ENCODE data around the gene AP1G1. TPM values are rescaled to one million over a fixed set of nuclear protein-coding genes. Genes with fewer than 3 reads are reported as not detected.

The AP1G1 gene
- total and polyA plus RNA-seq, 2 of the 4 experiments (the other 2 are of a cell fraction), result 48.3 to 86.7 TPM

DNA sequence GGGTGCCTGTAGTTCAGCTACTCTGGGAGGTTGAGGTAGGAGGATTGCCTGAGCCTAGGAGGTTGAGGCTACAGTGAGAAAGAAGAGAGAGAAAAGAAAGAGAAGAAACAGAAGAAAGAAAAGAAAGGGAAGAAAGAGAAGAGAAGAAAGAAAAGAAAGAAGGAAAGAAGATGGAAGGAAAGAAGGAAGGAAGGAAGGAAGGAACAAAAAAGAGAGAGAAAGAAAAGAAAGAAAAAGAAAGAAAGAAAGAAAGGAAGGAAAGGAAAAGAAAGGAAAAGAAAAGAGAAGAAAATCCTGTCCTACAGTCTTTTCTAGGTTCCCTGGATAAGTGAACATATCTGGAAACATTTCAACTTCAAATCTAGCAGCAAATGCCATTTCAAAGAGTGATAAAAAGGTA, 54.5 kb downstream of the AP1G1 start:
- POLR2A ChIA-PET (ENCODE audit: unreplicated experiment), result no interaction called here

More for the DNA sequence above, 54.5 kb downstream of the AP1G1 start:
- TF ChIP-seq RCOR1 (IDR thresholded peaks at IDR 0.05; ENCODE audit: insufficient replicate concordance, low read length) (no peak), FOS (IDR thresholded peaks at IDR 0.05; ENCODE audit: low read depth, low read length) (no peak), MAZ (IDR thresholded peaks at IDR 0.05; ENCODE audit: borderline replicate concordance, low read depth, low read length) (no peak), RFX5 (IDR thresholded peaks at IDR 0.05; ENCODE audit: low read depth, low read length) (no peak), MAFK (IDR thresholded peaks at IDR 0.05; ENCODE audit: low read depth, low read length) (no peak), CHD1 (IDR thresholded peaks at IDR 0.05; ENCODE audit: low read depth, low read length) (no peak), MXI1 (IDR thresholded peaks at IDR 0.05; ENCODE audit: borderline replicate concordance, low read depth, low read length) (no peak), SMC3 (IDR thresholded peaks at IDR 0.05; ENCODE audit: low read depth, low read length) (no peak), RAD21 (IDR thresholded peaks at IDR 0.05; ENCODE audit: low read length) (no peak), POLR2A (IDR thresholded peaks at IDR 0.05; ENCODE audit: low read depth, low read length) (no peak), BHLHE40 (IDR thresholded peaks at IDR 0.05; ENCODE audit: low read depth, low read length) (no peak), CEBPB (IDR thresholded peaks at IDR 0.05; ENCODE audit: low read depth, low read length) (no peak), NFE2L2 (IDR thresholded peaks at IDR 0.05; ENCODE audit: low read depth, low read length) (no peak)
- TF ChIP-seq, protein P1, sequence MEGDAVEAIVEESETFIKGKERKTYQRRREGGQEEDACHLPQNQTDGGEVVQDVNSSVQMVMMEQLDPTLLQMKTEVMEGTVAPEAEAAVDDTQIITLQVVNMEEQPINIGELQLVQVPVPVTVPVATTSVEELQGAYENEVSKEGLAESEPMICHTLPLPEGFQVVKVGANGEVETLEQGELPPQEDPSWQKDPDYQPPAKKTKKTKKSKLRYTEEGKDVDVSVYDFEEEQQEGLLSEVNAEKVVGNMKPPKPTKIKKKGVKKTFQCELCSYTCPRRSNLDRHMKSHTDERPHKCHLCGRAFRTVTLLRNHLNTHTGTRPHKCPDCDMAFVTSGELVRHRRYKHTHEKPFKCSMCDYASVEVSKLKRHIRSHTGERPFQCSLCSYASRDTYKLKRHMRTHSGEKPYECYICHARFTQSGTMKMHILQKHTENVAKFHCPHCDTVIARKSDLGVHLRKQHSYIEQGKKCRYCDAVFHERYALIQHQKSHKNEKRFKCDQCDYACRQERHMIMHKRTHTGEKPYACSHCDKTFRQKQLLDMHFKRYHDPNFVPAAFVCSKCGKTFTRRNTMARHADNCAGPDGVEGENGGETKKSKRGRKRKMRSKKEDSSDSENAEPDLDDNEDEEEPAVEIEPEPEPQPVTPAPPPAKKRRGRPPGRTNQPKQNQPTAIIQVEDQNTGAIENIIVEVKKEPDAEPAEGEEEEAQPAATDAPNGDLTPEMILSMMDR (conservative IDR thresholded peaks at IDR 0.05; ENCODE audit: low read depth, low read length), result no peak
- TF ChIP-seq, protein P2, sequence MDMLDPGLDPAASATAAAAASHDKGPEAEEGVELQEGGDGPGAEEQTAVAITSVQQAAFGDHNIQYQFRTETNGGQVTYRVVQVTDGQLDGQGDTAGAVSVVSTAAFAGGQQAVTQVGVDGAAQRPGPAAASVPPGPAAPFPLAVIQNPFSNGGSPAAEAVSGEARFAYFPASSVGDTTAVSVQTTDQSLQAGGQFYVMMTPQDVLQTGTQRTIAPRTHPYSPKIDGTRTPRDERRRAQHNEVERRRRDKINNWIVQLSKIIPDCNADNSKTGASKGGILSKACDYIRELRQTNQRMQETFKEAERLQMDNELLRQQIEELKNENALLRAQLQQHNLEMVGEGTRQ (IDR thresholded peaks at IDR 0.05; ENCODE audit: low read depth, low read length), result no peak
- TF ChIP-seq, protein P3, sequence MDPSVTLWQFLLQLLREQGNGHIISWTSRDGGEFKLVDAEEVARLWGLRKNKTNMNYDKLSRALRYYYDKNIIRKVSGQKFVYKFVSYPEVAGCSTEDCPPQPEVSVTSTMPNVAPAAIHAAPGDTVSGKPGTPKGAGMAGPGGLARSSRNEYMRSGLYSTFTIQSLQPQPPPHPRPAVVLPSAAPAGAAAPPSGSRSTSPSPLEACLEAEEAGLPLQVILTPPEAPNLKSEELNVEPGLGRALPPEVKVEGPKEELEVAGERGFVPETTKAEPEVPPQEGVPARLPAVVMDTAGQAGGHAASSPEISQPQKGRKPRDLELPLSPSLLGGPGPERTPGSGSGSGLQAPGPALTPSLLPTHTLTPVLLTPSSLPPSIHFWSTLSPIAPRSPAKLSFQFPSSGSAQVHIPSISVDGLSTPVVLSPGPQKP (IDR thresholded peaks at IDR 0.05; ENCODE audit: borderline replicate concordance, low read depth, low read length), result no peak
- Histone ChIP-seq H4K5ac (ENCODE audit: low read depth, low read length) (no peak overlapping the region), H3K14ac (replicated peaks; ENCODE audit: low read depth, low read length) (no peak overlapping the region), H3K9ac (ENCODE audit: low read depth, low read length) (no peak overlapping the region), H3K27ac (ENCODE audit: insufficient read depth, low read length) (no peak overlapping the region), H4K20me1 (ENCODE audit: insufficient read depth, low read length) (no peaks in the 10 kb centered on the region; the same call in 1 of the 2 replicates), H3K36me3 (ENCODE audit: control insufficient read depth, insufficient read depth, low read length) (peaks cover 51% of the 10 kb centered on the region), H3K4me3 (ENCODE audit: insufficient read depth, low read depth, low read length) (no peak overlapping the region), H2AK5ac (ENCODE audit: low read depth, low read length) (no peak overlapping the region), H2BK120ac (ENCODE audit: low read depth, low read length) (no peak overlapping the region), H3K23ac (ENCODE audit: low read depth, low read length) (no peak overlapping the region), H3K56ac (ENCODE audit: extremely low read depth, insufficient read depth, low read length) (no peak overlapping the region), H2BK20ac (ENCODE audit: low read depth, low read length) (no peak overlapping the region), H3K27me3 (ENCODE audit: control insufficient read depth, insufficient read depth, low read length) (no peaks in the 10 kb centered on the region), H3K79me1 (ENCODE audit: low read depth in 1 of 2, low read length in 2 of 2) (peaks cover 8% of the 10 kb centered on the region in 2 experiments; a peak in 2 of 4 replicates), H2BK15ac (ENCODE audit: low read depth, low read length) (no peak overlapping the region), H2BK5ac (ENCODE audit: low read depth, low read length, poor library complexity, severe bottlenecking) (no peak overlapping the region), H3K4ac (ENCODE audit: low read depth, low read length) (no peak overlapping the region), H3K9me1 (ENCODE audit: insufficient read depth, low read length) (no peaks in the 10 kb centered on the region), H3K9me3 (ENCODE audit: control insufficient read depth, insufficient read depth, low read length) (no peaks in the 10 kb centered on the region), H4K91ac (ENCODE audit: insufficient read depth, low read depth, low read length) (no peak overlapping the region), H3K4me1 (ENCODE audit: control insufficient read depth, insufficient read depth, low read length) (no peaks in the 10 kb centered on the region), H2AFZ (replicated peaks; ENCODE audit: low read length, poor library complexity) (no peak overlapping the region), H3K4me2 (ENCODE audit: low read depth, low read length) (no peak overlapping the region), H2AK9ac (replicated peaks; ENCODE audit: low read depth, low read length, poor library complexity) (no peak overlapping the region), H3K18ac (ENCODE audit: low read depth, low read length) (no peak overlapping the region), H4K8ac (ENCODE audit: low read depth in 2 of 2, low read length in 2 of 2) (no peak overlapping the region)
- in situ Hi-C loops (cut with MboI; ENCODE audit: low sequenced_read_pairs) (no loop called here), intact Hi-C loops (cut with micrococcal nuclease) (no loop called here), dilution Hi-C loops (cut with HindIII; ENCODE audit: low sequenced_read_pairs, unreplicated experiment) (no loop called here)
- no TSS peak for BruUV-seq (replicated peaks)
- CTCF ChIA-PET, result no interaction called here
- DNase-seq (no peak), ATAC-seq (ENCODE audit: low read depth) (no peak)

Measured in IMR-90 (cell line).